ENCODE measurements around the gene SIPA1L3.

The SIPA1L3 gene

GRCh38 chr19:38125238-38125637 is 218.2 kb downstream of the SIPA1L3 start:
- no peak for DNase-seq

GRCh38 chr19:38130399-38130798 is 223.4 kb downstream of the SIPA1L3 start:
- no peak for DNase-seq

GRCh38 chr19:38132781-38133180 is 225.8 kb downstream of the SIPA1L3 start:
- DNase-seq: no peak

- no peak for DNase-seq
These were observed 226.3 kb downstream of the SIPA1L3 start for GRCh38 chr19:38133319-38133718.

GRCh38 chr19:38134540-38135149 is 227.6 kb downstream of the SIPA1L3 start:
- DNase-seq: no peak

- DNase-seq: no peak
These were observed 228.4 kb downstream of the SIPA1L3 start for GRCh38 chr19:38135150-38135998.

GRCh38 chr19:38139122-38139521 is 232.1 kb downstream of the SIPA1L3 start:
- no peak for DNase-seq

- DNase-seq: no peak
These were observed 234.1 kb downstream of the SIPA1L3 start for GRCh38 chr19:38141108-38141507.

- DNase-seq: no peak
These were observed 235.4 kb downstream of the SIPA1L3 start for GRCh38 chr19:38142176-38143035.

- DNase-seq: no peak
These were observed 236.8 kb downstream of the SIPA1L3 start for GRCh38 chr19:38143847-38144246.

GRCh38 chr19:38144667-38145066 is 237.7 kb downstream of the SIPA1L3 start:
- no peak for DNase-seq

GRCh38 chr19:38145623-38146022 is 238.6 kb downstream of the SIPA1L3 start:
- DNase-seq: no peak

GRCh38 chr19:38148337-38148736 is 241.3 kb downstream of the SIPA1L3 start:
- DNase-seq: no peak

GRCh38 chr19:38149661-38150061 is 242.7 kb downstream of the SIPA1L3 start:
- DNase-seq: no peak

GRCh38 chr19:38151242-38151641 is 244.2 kb downstream of the SIPA1L3 start:
- DNase-seq: no peak

- DNase-seq: no peak
These were observed 245.7 kb downstream of the SIPA1L3 start for GRCh38 chr19:38152461-38153379.

GRCh38 chr19:38155453-38155852 is 248.4 kb downstream of the SIPA1L3 start:
- no peak for DNase-seq

- no peak for DNase-seq
These were observed 251.7 kb downstream of the SIPA1L3 start for GRCh38 chr19:38158730-38159129.

GRCh38 chr19:38162094-38162493 is 255.1 kb downstream of the SIPA1L3 start:
- DNase-seq: no peak

- no peak for DNase-seq
These were observed 255.6 kb downstream of the SIPA1L3 start for GRCh38 chr19:38162632-38163031.

- no peak for DNase-seq
These were observed 256.6 kb downstream of the SIPA1L3 start for GRCh38 chr19:38163419-38164290.
